SU-DHL-6 (cell line): ENCODE measurements around the gene TSPAN32.

Experiments
- CTCF ChIP-seq: fragments of 200-600 bp; sonication (generic); IDR thresholded peaks from one replicate; pipeline ENCODE4 v1.5.1; 2017; ENCODE audit warnings: antibody characterized with exemption, mild to moderate bottlenecking, low read length, moderate library complexity; ENCODE audit not compliant: insufficient read depth, poor library complexity, severe bottlenecking
- EZH2phosphoT487 ChIP-seq: fragments of 200-600 bp; sonication (generic), shearing (Covaris generic); conservative IDR thresholded peaks from 2 replicates; pipeline ENCODE4 v1.6.1; 2018; ENCODE audit warnings: mild to moderate bottlenecking, antibody characterized with exemption, low read length, moderate library complexity, mixed read lengths

GRCh38 chr11:2331404-2331803 lies 29.6 kb downstream of the TSPAN32 start:
- TF ChIP-seq CTCF (no peak), EZH2phosphoT487 (no peak)
